ENCODE measurements around the gene AKR1B15. TPM values are rescaled to one million over a fixed set of nuclear protein-coding genes. Genes with fewer than 3 reads are reported as not detected.

AKR1B15 gene
- polyA plus RNA-seq, 3 donors = not detected

DNA sequence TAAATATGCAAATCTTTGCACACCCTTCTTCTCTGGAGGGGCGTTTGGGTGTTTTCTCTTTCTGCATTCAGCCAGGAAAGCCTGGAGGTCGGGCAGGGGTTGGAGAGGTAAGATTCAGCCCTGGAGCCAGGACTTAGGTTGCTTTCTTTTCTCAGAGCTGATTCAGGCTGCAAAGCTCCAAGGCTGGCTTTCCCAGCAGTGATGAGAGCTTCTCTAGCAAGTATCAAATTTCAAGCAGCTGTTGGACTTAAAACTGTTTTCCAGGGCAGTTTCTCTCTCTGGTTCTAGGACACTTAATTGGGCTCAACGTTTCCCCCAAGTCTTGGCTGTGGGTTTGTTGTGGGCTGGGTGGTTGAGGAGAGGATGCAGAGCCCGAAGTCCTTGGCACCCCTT lies 20.9 kb upstream of the AKR1B15 start:
- Histone ChIP-seq H3K4me2 (replicated peaks; ENCODE audit: extremely low read depth, low read length, poor library complexity, severe bottlenecking) (no peak overlapping the region), H3K9ac (ENCODE audit: insufficient read depth, low read length, poor library complexity, severe bottlenecking) (no peak overlapping the region), H3K27me3 (ENCODE audit: control insufficient read depth in 2 of 2, insufficient read depth in 2 of 2, low read length in 2 of 2) (no peaks in the 10 kb centered on the region), H3K79me2 (ENCODE audit: insufficient read depth, low read length) (no peaks in the 10 kb centered on the region), H3K4me1 (ENCODE audit: control insufficient read depth in 1 of 2, insufficient read depth in 2 of 2, low read length in 2 of 2) (peaks cover 0 to 2% of the 10 kb centered on the region in 2 donors), H3K36me3 (replicated peaks in 1 of 2; ENCODE audit: control insufficient read depth in 1 of 2, insufficient read depth in 2 of 2, low read length in 2 of 2) (no peaks in the 10 kb centered on the region), H3K4me3 (replicated peaks in 1 of 3; ENCODE audit: low read depth in 2 of 3, low read length in 3 of 3) (no peak overlapping the region), H4K20me1 (ENCODE audit: insufficient read depth, low read length) (no peaks in the 10 kb centered on the region), H2AFZ (ENCODE audit: insufficient read depth, low read depth, low read length, poor library complexity, severe bottlenecking) (no peak overlapping the region), H3K9me3 (replicated peaks in 1 of 2; ENCODE audit: control insufficient read depth in 1 of 2, insufficient read depth in 1 of 2, low read length in 2 of 2) (no peaks in the 10 kb centered on the region), H3K27ac (ENCODE audit: low read depth in 1 of 2, low read length in 2 of 2) (no peak overlapping the region)
- H3K27ac Mint-ChIP-seq = no peak overlapping the region
- intact Hi-C loops (cut with micrococcal nuclease) = no loop called here
- peaks cover 7% of the 10 kb centered on the region for H3K4me1 Mint-ChIP-seq
- no peak for TF ChIP-seq CTCF (IDR thresholded peaks at IDR 0.05)
- 65% methylated on average over 4 of the region's 4 CpGs for WGBS (ENCODE audit: insufficient coverage)
- peaks cover 4 to 9% (median 7%) of the 10 kb centered on the region in 3 donors for H3K27me3 Mint-ChIP-seq (ENCODE audit: low read depth in 3 of 3)
- no peak for DNase-seq
- H3K36me3 Mint-ChIP-seq = no peaks in the 10 kb centered on the region
- H3K9me3 Mint-ChIP-seq = no peaks in the 10 kb centered on the region
- no peak overlapping the region for H3K4me3 Mint-ChIP-seq

DNA sequence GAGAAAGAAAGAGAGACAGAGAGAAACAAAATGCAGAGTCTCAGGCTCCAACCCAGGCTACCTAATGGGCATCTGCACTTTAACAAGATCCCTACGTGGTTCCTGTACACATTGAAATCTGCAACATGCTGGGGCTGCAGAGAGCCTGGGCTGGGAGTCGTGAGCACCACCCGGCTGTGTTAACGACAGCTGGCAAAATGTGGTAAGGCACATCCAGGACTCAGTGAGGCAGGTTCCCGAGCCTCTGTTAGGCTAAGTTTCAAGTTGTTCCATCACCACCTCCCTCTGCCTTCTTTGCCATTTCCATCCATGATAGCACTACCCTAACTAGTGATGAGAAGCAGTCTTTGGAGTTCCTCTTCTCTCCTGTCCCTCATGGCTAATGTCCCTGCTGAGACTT lies 20.2 kb upstream of the AKR1B15 start:
- no peaks in the 10 kb centered on the region for H4K20me1 ChIP-seq (ENCODE audit: insufficient read depth, low read length)
- no peaks in the 10 kb centered on the region for H3K27me3 ChIP-seq (ENCODE audit: control insufficient read depth in 2 of 2, insufficient read depth in 2 of 2, low read length in 2 of 2)
- H3K36me3 Mint-ChIP-seq = no peaks in the 10 kb centered on the region
- H3K4me1 Mint-ChIP-seq = peaks cover 5% of the 10 kb centered on the region
- H3K9me3 Mint-ChIP-seq = no peaks in the 10 kb centered on the region
- DNase-seq = no peak
- H3K79me2 ChIP-seq (ENCODE audit: insufficient read depth, low read length) = no peaks in the 10 kb centered on the region
- no peak overlapping the region for H2AFZ ChIP-seq (ENCODE audit: insufficient read depth, low read depth, low read length, poor library complexity, severe bottlenecking)
- H3K4me3 Mint-ChIP-seq = no peak overlapping the region
- WGBS (ENCODE audit: insufficient coverage) = 87% methylated on average over 4 of the region's 5 CpGs
- no peak overlapping the region for H3K4me2 ChIP-seq (replicated peaks; ENCODE audit: extremely low read depth, low read length, poor library complexity, severe bottlenecking)
- no peak overlapping the region for H3K27ac Mint-ChIP-seq
- TF ChIP-seq CTCF (IDR thresholded peaks at IDR 0.05) = no peak
- H3K27me3 Mint-ChIP-seq (ENCODE audit: low read depth in 3 of 3) = peaks cover 4 to 9% (median 7%) of the 10 kb centered on the region in 3 donors
- H3K36me3 ChIP-seq (replicated peaks in 1 of 2; ENCODE audit: control insufficient read depth in 1 of 2, insufficient read depth in 2 of 2, low read length in 2 of 2) = no peaks in the 10 kb centered on the region
- no peak overlapping the region for H3K27ac ChIP-seq (ENCODE audit: low read depth in 1 of 2, low read length in 2 of 2)
- H3K4me1 ChIP-seq (ENCODE audit: control insufficient read depth in 1 of 2, insufficient read depth in 2 of 2, low read length in 2 of 2) = no peaks in the 10 kb centered on the region
- intact Hi-C loops (cut with micrococcal nuclease) = no loop called here
- H3K4me3 ChIP-seq (replicated peaks in 1 of 3; ENCODE audit: low read depth in 2 of 3, low read length in 3 of 3) = no peak overlapping the region
- no peak overlapping the region for H3K9ac ChIP-seq (ENCODE audit: insufficient read depth, low read length, poor library complexity, severe bottlenecking)
- H3K9me3 ChIP-seq (replicated peaks in 1 of 2; ENCODE audit: control insufficient read depth in 1 of 2, insufficient read depth in 1 of 2, low read length in 2 of 2) = no peaks in the 10 kb centered on the region

All from CD14-positive monocyte (primary cell).